ENCODE measurements around the gene CKLF. TPM values are rescaled to one million over a fixed set of nuclear protein-coding genes. Genes with fewer than 3 reads are reported as not detected.
A peak's percentile ranks its signal among the peaks of the same experiment; 100 is the strongest.

Gene CKLF, protein sequence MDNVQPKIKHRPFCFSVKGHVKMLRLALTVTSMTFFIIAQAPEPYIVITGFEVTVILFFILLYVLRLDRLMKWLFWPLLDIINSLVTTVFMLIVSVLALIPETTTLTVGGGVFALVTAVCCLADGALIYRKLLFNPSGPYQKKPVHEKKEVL
- 27.2 and 28.1 TPM in 2 replicates for polyA plus RNA-seq (2013)

DNA sequence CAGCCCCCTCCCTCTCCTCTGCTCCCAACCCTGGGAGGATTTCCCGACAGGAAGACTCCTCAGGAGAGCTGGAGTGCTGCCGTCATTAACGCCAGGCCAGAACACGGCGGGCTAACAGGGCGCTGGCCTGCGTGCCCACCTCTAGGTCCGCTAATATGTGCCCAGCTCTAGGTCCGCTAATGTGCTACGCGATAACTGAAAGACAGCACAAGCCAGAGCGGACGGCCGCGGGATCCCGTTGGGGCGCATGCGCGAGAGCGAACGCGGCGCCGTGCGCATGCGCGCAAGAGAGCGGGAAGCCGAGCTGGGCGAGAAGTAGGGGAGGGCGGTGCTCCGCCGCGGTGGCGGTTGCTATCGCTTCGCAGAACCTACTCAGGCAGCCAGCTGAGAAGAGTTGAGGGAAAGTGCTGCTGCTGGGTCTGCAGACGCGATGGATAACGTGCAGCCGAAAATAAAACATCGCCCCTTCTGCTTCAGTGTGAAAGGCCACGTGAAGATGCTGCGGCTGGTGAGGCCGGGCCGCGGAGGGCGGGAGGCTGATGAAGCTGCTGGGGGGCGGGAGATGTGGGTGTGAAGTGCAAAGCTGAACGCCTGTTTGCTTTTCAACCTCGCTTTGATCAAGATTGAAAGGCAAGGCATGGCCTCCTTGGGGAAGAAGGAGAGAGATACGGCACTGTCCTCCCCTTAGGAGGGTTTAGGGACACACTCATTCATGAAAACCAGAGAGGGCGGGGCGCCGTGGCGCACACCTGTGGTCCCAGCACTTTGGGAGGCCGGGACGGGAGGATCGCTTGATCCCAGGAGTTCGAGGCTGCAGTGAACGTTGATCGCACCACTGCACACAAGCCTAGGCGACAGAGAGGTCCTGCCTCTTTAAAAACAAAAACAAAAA is at the start of gene CKLF:
TSS of gene CKLF (plus strand) at position 291 of the 892 bp plus-strand sequence. CDS start at position 431, 140 bp downstream.
- H3K9ac ChIP-seq (ENCODE audit: low read length) = peak within 1 kb of the TSS; percentile 78
- peak within 1 kb of the TSS; percentile 71 for H3K4ac ChIP-seq (ENCODE audit: low read depth, low read length)
- peak within 1 kb of the TSS; percentile 91 for H4K12ac ChIP-seq (ENCODE audit: low read depth, low read length)
- peak within 1 kb of the TSS; percentile 70 for H4K91ac ChIP-seq (ENCODE audit: low read depth, low read length)
- no peaks in the 10 kb centered on the region for H3K36me3 ChIP-seq (ENCODE audit: control insufficient read depth in 1 of 2, insufficient read depth in 2 of 2, low read length in 2 of 2)
- H3K14ac ChIP-seq (ENCODE audit: low read length) = peak within 1 kb of the TSS; percentile 88
- peak within 1 kb of the TSS; percentile 71 for H2AK5ac ChIP-seq (ENCODE audit: low read length)
- H3K79me1 ChIP-seq (ENCODE audit: low read length) = peaks cover 19% of the 10 kb centered on the region
- peak within 1 kb of the TSS; percentile 29 for H2BK120ac ChIP-seq (ENCODE audit: insufficient read depth, low read length, poor library complexity)
- H3K4me3 ChIP-seq (ENCODE audit: low read depth, low read length) = peak within 1 kb of the TSS; percentile 69
- peak; percentile 92 to 98 for DNase-seq
- peak within 1 kb of the TSS; percentile 86 for H2AFZ ChIP-seq (ENCODE audit: insufficient read depth, low read length, poor library complexity)
- no peaks in the 10 kb centered on the region for H3K27me3 ChIP-seq (ENCODE audit: insufficient read depth, low read length)
- H3K79me2 ChIP-seq (ENCODE audit: control insufficient read depth, insufficient read depth, low read length, poor library complexity) = peaks cover 14% of the 10 kb centered on the region
- H3K23ac ChIP-seq (ENCODE audit: low read length) = no peak within 1 kb of the TSS
- peak within 1 kb of the TSS; percentile 23 for H3K27ac ChIP-seq (ENCODE audit: low read depth, low read length)
- H3K4me2 ChIP-seq (ENCODE audit: low read length) = peak within 1 kb of the TSS; percentile 87
- no CpG with 5 or more reads among the region's 63 CpGs for WGBS (ENCODE audit: extremely low coverage, insufficient coverage, insufficient read length)
- peak within 1 kb of the TSS; percentile 90 for H3K18ac ChIP-seq (ENCODE audit: low read length)
- peak within 1 kb of the TSS; percentile 23 for H2BK12ac ChIP-seq (ENCODE audit: low read length)
- H4K8ac ChIP-seq (ENCODE audit: low read depth, low read length) = peak within 1 kb of the TSS; percentile 99
- peaks cover 14 to 17% of the 10 kb centered on the region in 2 experiments for H3K4me1 ChIP-seq (ENCODE audit: control insufficient read depth in 1 of 2, insufficient read depth in 2 of 2, low read length in 2 of 2)
- H3K9me3 ChIP-seq (ENCODE audit: insufficient read depth, low read depth, low read length) = peaks cover 3% of the 10 kb centered on the region
- H2BK5ac ChIP-seq (ENCODE audit: low read depth, low read length, poor library complexity) = peak within 1 kb of the TSS; percentile 37

DNA sequence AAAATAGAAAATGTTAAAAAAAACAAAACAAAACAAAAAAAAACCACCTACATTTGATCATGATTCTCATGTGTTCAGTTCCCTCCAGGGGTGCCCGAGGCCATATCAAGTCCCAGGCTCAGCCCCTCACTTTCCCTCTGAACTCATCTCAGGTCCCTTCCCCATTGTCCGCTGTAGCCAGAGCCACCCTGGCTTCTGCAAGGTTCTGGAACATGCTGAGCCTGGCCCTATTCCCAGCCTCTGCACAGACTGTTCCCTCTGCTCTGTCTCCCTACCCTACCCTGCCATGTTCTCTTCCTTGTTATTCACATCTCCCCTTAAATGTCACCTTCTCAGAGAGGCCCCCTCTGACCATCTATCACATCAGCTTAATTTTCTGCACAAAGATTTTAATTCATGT is 49.3 kb upstream of the CKLF start:
- Histone ChIP-seq H3K79me2 (ENCODE audit: control insufficient read depth, insufficient read depth, low read length, poor library complexity) (no peaks in the 10 kb centered on the region), H4K12ac (ENCODE audit: low read depth, low read length) (no peak overlapping the region), H2BK12ac (ENCODE audit: low read length) (no peak overlapping the region), H4K91ac (ENCODE audit: low read depth, low read length) (no peak overlapping the region), H3K14ac (ENCODE audit: low read length) (no peak overlapping the region), H3K9ac (ENCODE audit: low read length) (no peak overlapping the region), H2BK120ac (ENCODE audit: insufficient read depth, low read length, poor library complexity) (no peak overlapping the region), H3K18ac (ENCODE audit: low read length) (no peak overlapping the region), H3K4me1 (ENCODE audit: control insufficient read depth in 1 of 2, insufficient read depth in 2 of 2, low read length in 2 of 2) (no peaks in the 10 kb centered on the region), H3K4ac (ENCODE audit: low read depth, low read length) (no peak overlapping the region), H3K27me3 (ENCODE audit: insufficient read depth, low read length) (no peaks in the 10 kb centered on the region), H3K4me2 (ENCODE audit: low read length) (no peak overlapping the region), H3K27ac (ENCODE audit: low read depth, low read length) (no peak overlapping the region), H2AK5ac (ENCODE audit: low read length) (no peak overlapping the region), H4K8ac (ENCODE audit: low read depth, low read length) (no peak overlapping the region), H2AFZ (ENCODE audit: insufficient read depth, low read length, poor library complexity) (no peak overlapping the region), H3K36me3 (ENCODE audit: control insufficient read depth in 1 of 2, insufficient read depth in 2 of 2, low read length in 2 of 2) (no peaks in the 10 kb centered on the region), H2BK5ac (ENCODE audit: low read depth, low read length, poor library complexity) (no peak overlapping the region), H3K23ac (ENCODE audit: low read length) (no peak overlapping the region), H3K4me3 (ENCODE audit: low read depth, low read length) (no peak overlapping the region), H3K79me1 (ENCODE audit: low read length) (no peaks in the 10 kb centered on the region), H3K9me3 (ENCODE audit: insufficient read depth, low read depth, low read length) (no peaks in the 10 kb centered on the region)
- WGBS (ENCODE audit: extremely low coverage, insufficient coverage, insufficient read length) = no CpG with 5 or more reads among the region's 2 CpGs
- peak in 1 of 2 donors; percentile 10 for DNase-seq

DNA sequence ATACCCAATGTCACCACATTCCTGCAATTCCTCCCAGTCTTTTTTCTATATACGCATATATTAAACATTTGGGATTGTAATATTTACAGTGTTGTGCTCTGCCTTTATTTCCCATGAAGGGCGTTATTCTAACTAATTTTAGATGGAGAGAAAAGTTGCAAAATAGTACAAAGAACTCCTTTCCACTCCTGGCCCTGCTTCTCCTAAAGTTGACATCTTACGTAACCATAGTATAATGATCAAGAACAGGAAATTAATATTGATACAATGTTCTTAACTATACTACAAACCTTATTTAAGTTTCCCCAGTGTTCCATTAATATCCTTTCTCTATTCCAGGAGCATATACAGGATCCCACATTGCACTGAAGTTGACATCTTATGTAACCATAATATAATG is 48.8 kb upstream of the CKLF start:
- no peak overlapping the region for H3K27ac ChIP-seq (ENCODE audit: low read depth, low read length)
- H3K79me2 ChIP-seq (ENCODE audit: control insufficient read depth, insufficient read depth, low read length, poor library complexity) = no peaks in the 10 kb centered on the region
- no peak overlapping the region for H4K91ac ChIP-seq (ENCODE audit: low read depth, low read length)
- no peak overlapping the region for H2BK120ac ChIP-seq (ENCODE audit: insufficient read depth, low read length, poor library complexity)
- no peak overlapping the region for H3K4me3 ChIP-seq (ENCODE audit: low read depth, low read length)
- H3K79me1 ChIP-seq (ENCODE audit: low read length) = no peaks in the 10 kb centered on the region
- no peak overlapping the region for H4K12ac ChIP-seq (ENCODE audit: low read depth, low read length)
- no peak overlapping the region for H4K8ac ChIP-seq (ENCODE audit: low read depth, low read length)
- H3K18ac ChIP-seq (ENCODE audit: low read length) = no peak overlapping the region
- WGBS (ENCODE audit: extremely low coverage, insufficient coverage, insufficient read length) = no CpG with 5 or more reads among the region's 3 CpGs
- no peak overlapping the region for H3K4ac ChIP-seq (ENCODE audit: low read depth, low read length)
- DNase-seq = peak in 1 of 2 donors; percentile 12
- no peaks in the 10 kb centered on the region for H3K36me3 ChIP-seq (ENCODE audit: control insufficient read depth in 1 of 2, insufficient read depth in 2 of 2, low read length in 2 of 2)
- no peak overlapping the region for H2BK12ac ChIP-seq (ENCODE audit: low read length)
- no peak overlapping the region for H2BK5ac ChIP-seq (ENCODE audit: low read depth, low read length, poor library complexity)
- no peak overlapping the region for H3K9ac ChIP-seq (ENCODE audit: low read length)
- no peak overlapping the region for H3K14ac ChIP-seq (ENCODE audit: low read length)
- no peaks in the 10 kb centered on the region for H3K27me3 ChIP-seq (ENCODE audit: insufficient read depth, low read length)
- peaks cover 0 to 2% of the 10 kb centered on the region in 2 experiments for H3K4me1 ChIP-seq (ENCODE audit: control insufficient read depth in 1 of 2, insufficient read depth in 2 of 2, low read length in 2 of 2)
- no peaks in the 10 kb centered on the region for H3K9me3 ChIP-seq (ENCODE audit: insufficient read depth, low read depth, low read length)
- H2AFZ ChIP-seq (ENCODE audit: insufficient read depth, low read length, poor library complexity) = no peak overlapping the region
- no peak overlapping the region for H2AK5ac ChIP-seq (ENCODE audit: low read length)
- H3K23ac ChIP-seq (ENCODE audit: low read length) = no peak overlapping the region
- H3K4me2 ChIP-seq (ENCODE audit: low read length) = no peak overlapping the region

DNA sequence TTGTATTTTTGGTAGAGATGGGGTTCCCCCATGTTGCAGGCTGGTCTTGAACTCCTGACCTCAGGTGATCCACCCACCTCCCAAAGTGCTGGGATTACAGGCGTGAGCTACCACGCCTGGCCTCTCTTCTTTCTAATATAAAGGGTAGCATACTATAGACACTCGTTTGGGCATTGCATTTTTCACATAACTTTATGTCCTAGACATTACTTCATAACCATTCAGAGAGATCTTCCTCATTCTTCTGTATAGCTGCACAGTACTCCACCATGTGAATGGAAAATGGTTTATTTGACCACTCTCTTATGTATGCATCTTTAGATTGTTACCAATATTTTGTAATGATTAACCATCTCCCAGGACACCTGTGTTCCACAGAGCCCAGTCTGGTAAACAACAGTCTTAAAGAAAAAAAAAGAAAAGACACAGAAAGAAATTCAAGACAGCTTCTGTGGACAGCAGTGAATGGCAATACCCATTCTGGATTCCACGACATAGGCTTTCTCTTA is 44.6 kb upstream of the CKLF start:
- Histone ChIP-seq H4K91ac (ENCODE audit: low read depth, low read length) (no peak overlapping the region), H3K79me2 (ENCODE audit: control insufficient read depth, insufficient read depth, low read length, poor library complexity) (no peaks in the 10 kb centered on the region), H4K8ac (ENCODE audit: low read depth, low read length) (no peak overlapping the region), H3K4me3 (ENCODE audit: low read depth, low read length) (no peak overlapping the region), H4K12ac (ENCODE audit: low read depth, low read length) (no peak overlapping the region), H2BK12ac (ENCODE audit: low read length) (no peak overlapping the region), H2AK5ac (ENCODE audit: low read length) (no peak overlapping the region), H3K27ac (ENCODE audit: low read depth, low read length) (no peak overlapping the region), H2BK120ac (ENCODE audit: insufficient read depth, low read length, poor library complexity) (no peak overlapping the region), H3K18ac (ENCODE audit: low read length) (no peak overlapping the region), H2BK5ac (ENCODE audit: low read depth, low read length, poor library complexity) (no peak overlapping the region), H3K4me1 (ENCODE audit: control insufficient read depth in 1 of 2, insufficient read depth in 2 of 2, low read length in 2 of 2) (peaks cover 11 to 16% of the 10 kb centered on the region in 2 experiments), H3K23ac (ENCODE audit: low read length) (no peak overlapping the region), H3K9ac (ENCODE audit: low read length) (no peak overlapping the region), H2AFZ (ENCODE audit: insufficient read depth, low read length, poor library complexity) (no peak overlapping the region), H3K14ac (ENCODE audit: low read length) (no peak overlapping the region), H3K36me3 (ENCODE audit: control insufficient read depth in 1 of 2, insufficient read depth in 2 of 2, low read length in 2 of 2) (no peaks in the 10 kb centered on the region), H3K79me1 (ENCODE audit: low read length) (peaks cover 4% of the 10 kb centered on the region), H3K4me2 (ENCODE audit: low read length) (no peak overlapping the region), H3K4ac (ENCODE audit: low read depth, low read length) (no peak overlapping the region), H3K27me3 (ENCODE audit: insufficient read depth, low read length) (no peaks in the 10 kb centered on the region), H3K9me3 (ENCODE audit: insufficient read depth, low read depth, low read length) (peaks cover 2% of the 10 kb centered on the region)
- peak in 1 of 2 donors; percentile 64 for DNase-seq
- no CpG with 5 or more reads among the region's 4 CpGs for WGBS (ENCODE audit: extremely low coverage, insufficient coverage, insufficient read length)
